Body of pancreas (tissue), 4 donors: ENCODE data around the gene TIGAR.

ENCODE experiments used
- CTCF ChIP-seq, 7 experiments: fragments of 450-650 bp in 4 of 7; fragments of 200-600 bp in 3 of 7; sonication (generic) in 3 of 7; IDR thresholded peaks; one replicate each; pipeline ENCODE4 v1.5.1; 2016 to 2019; ENCODE audit warnings: antibody characterized with exemption in 7 of 7
- POLR2A ChIP-seq, 3 donors: fragments of 450-650 bp; IDR thresholded peaks; one replicate each; pipeline ENCODE4 v1.6.1; 2016; ENCODE audit warnings: antibody characterized with exemption in 3 of 3, mild to moderate bottlenecking in 2 of 3

GRCh38 chr12:4346931-4347330 is 25.9 kb downstream of the TIGAR start:
- TF ChIP-seq CTCF (IDR thresholded peaks at IDR 0.05) (no peak), POLR2A (IDR thresholded peaks at IDR 0.05) (no peak)
